Activated naive CD4-positive, alpha-beta T cell treated with anti-CD3 and anti-CD28 coated beads, Interleukin-2, amount 50 U/mL, for 16 hours (primary cell): ENCODE measurements around the gene EOGT.

ENCODE experiments used
- DNase-seq: peaks from one replicate; pipeline ENCODE4 v3.0.0-alpha.2; 2020

Gene EOGT

DNA sequence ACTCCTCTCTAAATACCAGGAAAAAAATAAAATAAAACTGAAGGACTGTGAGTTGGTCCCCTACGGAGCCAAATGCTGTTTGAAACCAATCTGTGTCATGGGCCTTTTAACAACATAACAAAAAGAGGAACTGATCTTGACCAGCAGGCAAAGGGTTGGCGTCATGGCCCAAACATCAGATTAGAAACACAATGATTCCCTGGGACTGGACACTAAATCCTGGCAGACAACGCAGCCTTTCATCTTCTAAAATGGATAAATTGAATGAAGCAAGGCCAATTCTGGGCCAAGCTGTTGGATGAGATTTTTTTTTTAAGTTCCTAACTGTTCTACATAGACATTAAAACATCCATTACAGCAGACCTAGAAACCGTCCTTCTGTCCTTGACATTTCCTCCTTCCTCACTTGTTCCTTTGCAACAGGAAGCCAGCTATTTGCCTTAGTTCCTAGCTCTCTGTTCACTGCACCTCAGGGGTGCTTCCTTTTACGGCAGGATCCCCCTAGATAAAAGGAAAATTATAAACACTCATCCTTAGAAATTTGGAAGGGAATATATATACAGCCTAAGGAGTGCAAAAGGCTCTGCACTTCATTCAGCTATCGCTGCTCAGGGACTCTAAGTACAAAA is 59.6 kb downstream of the EOGT start:
- DNase-seq = no peak

DNA sequence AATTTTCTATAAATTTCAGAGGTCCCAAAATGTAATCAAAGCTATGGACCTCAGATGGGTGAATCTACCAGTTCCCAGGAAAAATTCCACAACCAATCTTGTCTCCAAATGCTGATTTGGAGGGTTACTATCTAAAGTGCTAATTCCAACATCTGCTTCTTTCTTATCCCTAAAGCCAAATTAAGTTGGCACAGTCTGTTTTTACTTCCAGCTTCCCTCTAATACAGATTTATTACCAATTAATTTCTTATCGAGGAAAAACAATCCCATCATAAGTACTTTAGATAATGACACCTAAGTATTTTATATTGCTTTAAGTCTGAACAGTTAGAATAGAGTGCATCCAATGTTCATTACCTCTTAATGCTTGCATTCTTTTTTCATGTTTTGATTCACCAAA is 68.3 kb downstream of the EOGT start:
- no peak for DNase-seq

GRCh38 chr3:68943753-68944500 is 69.6 kb downstream of the EOGT start:
- DNase-seq = no peak

GRCh38 chr3:68941055-68941454 is 72.4 kb downstream of the EOGT start:
- DNase-seq = no peak

- DNase-seq = no peak
These were observed 76.6 kb downstream of the EOGT start for GRCh38 chr3:68936856-68937255.

DNA sequence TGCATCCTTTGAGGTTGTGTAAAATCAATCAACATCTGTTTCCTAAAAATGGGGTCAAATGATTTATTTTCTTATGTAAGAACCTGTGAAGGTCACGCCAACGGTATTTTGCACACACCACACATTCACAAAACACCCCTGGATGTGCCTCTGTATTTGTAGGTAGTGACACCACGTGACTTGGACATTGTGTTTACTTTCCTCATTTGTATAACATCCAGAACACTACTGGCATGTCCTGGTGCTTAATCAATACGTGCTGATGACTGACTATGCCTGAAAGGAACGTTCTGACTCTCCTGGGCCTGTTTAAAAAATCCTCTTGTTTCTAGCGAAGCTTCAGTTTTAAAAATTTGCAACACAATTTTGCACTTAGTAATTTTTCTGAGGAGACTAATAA is 77.7 kb downstream of the EOGT start:
- no peak for DNase-seq

- no peak for DNase-seq
These were observed 81.9 kb downstream of the EOGT start for GRCh38 chr3:68931406-68932149.
